SU-DHL-6 (cell line): Measurements from ENCODE around the gene KCNMB4.

Source experiments
- EZH2phosphoT487 ChIP-seq: fragments of 200-600 bp; sonication (generic), shearing (Covaris generic); conservative IDR thresholded peaks from 2 replicates; pipeline ENCODE4 v1.6.1; 2018; ENCODE audit warnings: mild to moderate bottlenecking, antibody characterized with exemption, low read length, moderate library complexity, mixed read lengths
- TF ChIP-seq, protein P1 (sequence below): fragments of 200-600 bp; sonication (generic); IDR thresholded peaks from one replicate; pipeline ENCODE4 v1.5.1; 2017; ENCODE audit warnings: antibody characterized with exemption, mild to moderate bottlenecking, low read length, moderate library complexity; ENCODE audit not compliant: insufficient read depth, poor library complexity, severe bottlenecking

DNA sequence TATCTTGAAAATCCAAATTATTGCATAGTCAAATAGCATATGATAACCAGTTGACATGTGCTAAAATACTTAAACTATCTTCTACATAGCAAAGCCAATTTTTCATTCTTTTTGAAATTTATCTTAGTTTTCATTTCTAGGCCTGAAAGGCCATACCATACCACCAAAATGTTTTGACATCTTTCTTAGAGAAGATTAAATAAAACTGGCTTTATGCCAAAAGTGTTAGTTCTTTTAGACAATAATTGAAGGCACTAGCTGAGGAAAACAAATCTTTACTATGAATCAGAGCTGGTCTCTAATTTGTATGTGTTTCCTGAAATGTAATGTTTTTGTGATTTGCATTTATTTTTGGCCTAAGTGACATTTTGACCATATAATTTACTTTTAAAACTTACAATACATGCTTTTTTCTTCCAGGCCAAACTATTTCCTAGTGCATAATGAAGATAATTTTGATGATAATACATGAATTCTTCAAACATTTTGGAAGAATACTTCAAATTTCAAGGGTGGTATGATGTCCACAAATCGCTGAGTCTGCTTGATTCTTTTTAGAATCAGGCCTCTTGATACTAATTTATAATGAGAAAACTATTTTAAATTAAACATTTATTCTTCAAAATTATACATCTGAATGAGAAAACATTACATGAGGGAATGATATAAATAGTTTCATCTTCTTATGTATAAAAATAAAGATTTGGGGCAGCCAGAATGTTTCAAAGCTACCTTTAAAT is 6.5 kb upstream of the KCNMB4 start:
- TF ChIP-seq, protein P1, sequence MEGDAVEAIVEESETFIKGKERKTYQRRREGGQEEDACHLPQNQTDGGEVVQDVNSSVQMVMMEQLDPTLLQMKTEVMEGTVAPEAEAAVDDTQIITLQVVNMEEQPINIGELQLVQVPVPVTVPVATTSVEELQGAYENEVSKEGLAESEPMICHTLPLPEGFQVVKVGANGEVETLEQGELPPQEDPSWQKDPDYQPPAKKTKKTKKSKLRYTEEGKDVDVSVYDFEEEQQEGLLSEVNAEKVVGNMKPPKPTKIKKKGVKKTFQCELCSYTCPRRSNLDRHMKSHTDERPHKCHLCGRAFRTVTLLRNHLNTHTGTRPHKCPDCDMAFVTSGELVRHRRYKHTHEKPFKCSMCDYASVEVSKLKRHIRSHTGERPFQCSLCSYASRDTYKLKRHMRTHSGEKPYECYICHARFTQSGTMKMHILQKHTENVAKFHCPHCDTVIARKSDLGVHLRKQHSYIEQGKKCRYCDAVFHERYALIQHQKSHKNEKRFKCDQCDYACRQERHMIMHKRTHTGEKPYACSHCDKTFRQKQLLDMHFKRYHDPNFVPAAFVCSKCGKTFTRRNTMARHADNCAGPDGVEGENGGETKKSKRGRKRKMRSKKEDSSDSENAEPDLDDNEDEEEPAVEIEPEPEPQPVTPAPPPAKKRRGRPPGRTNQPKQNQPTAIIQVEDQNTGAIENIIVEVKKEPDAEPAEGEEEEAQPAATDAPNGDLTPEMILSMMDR, result no peak
- TF ChIP-seq EZH2phosphoT487, result no peak
